ENCODE data around the gene TUBA4B.

- TF ChIP-seq TAF1 (IDR thresholded peaks at IDR 0.05; ENCODE audit: borderline replicate concordance, low read depth, low read length) (no peak), POLR2A (IDR thresholded peaks at IDR 0.05; ENCODE audit: low read depth, low read length) (0 out of 2 replicates have a peak, but pooled peaks have one; percentile 32)
Measured at GRCh38 chr2:219277703-219278654, 24.9 kb downstream of the TUBA4B start.
